H9 (cell line): Measurements from ENCODE around the gene YAP1. TPM values are rescaled to one million over a fixed set of nuclear protein-coding genes. Genes with fewer than 3 reads are reported as not detected.

Source experiments
- DNase-seq: peaks from one replicate; pipeline ENCODE4 v3.0.0-alpha.2; 2017
- H2AFZ ChIP-seq: one replicate; pipeline ENCODE4 v1.6.1; 2013; ENCODE audit warnings: mild to moderate bottlenecking, low read length, control low read depth, moderate library complexity
- H2AK5ac ChIP-seq: 2 replicates; pipeline ENCODE4 v1.6.1; 2013; ENCODE audit warnings: low read length, control low read depth, mixed read lengths; ENCODE audit not compliant: insufficient read length
- H2BK120ac ChIP-seq: one replicate; pipeline ENCODE4 v1.6.1; 2013; ENCODE audit warnings: low read depth, mild to moderate bottlenecking, low read length, control low read depth, inconsistent platforms; ENCODE audit not compliant: poor library complexity, severe bottlenecking
- H2BK12ac ChIP-seq: 2 replicates; pipeline ENCODE4 v1.6.1; 2013; ENCODE audit warnings: low read length, control low read depth, mixed read lengths, low read depth; ENCODE audit not compliant: insufficient read length
- H2BK15ac ChIP-seq: 2 replicates; pipeline ENCODE4 v1.6.1; 2013; ENCODE audit warnings: low read depth, low read length, control low read depth
- H2BK20ac ChIP-seq: one replicate; pipeline ENCODE4 v1.6.1; 2013; ENCODE audit warnings: low read depth, mild to moderate bottlenecking, low read length, control low read depth, inconsistent platforms; ENCODE audit not compliant: poor library complexity, severe bottlenecking
- H2BK5ac ChIP-seq: 2 replicates; pipeline ENCODE4 v1.6.1; 2013; ENCODE audit warnings: low read length, control low read depth, mixed read lengths; ENCODE audit not compliant: insufficient read length
- H3K14ac ChIP-seq: 2 replicates; pipeline ENCODE4 v1.6.1; 2013; ENCODE audit warnings: low read length, control low read depth; ENCODE audit not compliant: insufficient read depth
- H3K18ac ChIP-seq: 2 replicates; pipeline ENCODE4 v1.6.1; 2013; ENCODE audit warnings: low read depth, mild to moderate bottlenecking, mixed read lengths, low read length, control low read depth; ENCODE audit not compliant: insufficient read length
- H3K23ac ChIP-seq: 2 replicates; pipeline ENCODE4 v1.6.1; 2013; ENCODE audit warnings: low read length, control low read depth, mixed read lengths, low read depth; ENCODE audit not compliant: insufficient read length
- H3K23me2 ChIP-seq: 2 replicates; pipeline ENCODE4 v1.6.1; 2013; ENCODE audit warnings: low read depth, mild to moderate bottlenecking, mixed read lengths, low read length, control low read depth; ENCODE audit not compliant: insufficient read length, poor library complexity, severe bottlenecking
- H3K27ac ChIP-seq: 2 replicates; pipeline ENCODE4 v1.5.1; 2013; ENCODE audit warnings: low read length, control low read depth, mixed read lengths, low read depth; ENCODE audit not compliant: insufficient read length
- H3K27me3 ChIP-seq: 2 replicates; pipeline ENCODE4 v1.6.1; 2013; ENCODE audit warnings: low read length, control low read depth, inconsistent platforms; ENCODE audit not compliant: insufficient read depth
- H3K4ac ChIP-seq: 2 replicates; pipeline ENCODE4 v1.6.1; 2013; ENCODE audit warnings: low read depth, mild to moderate bottlenecking, control low read depth, inconsistent platforms, low read length, moderate library complexity
- H3K4me1 ChIP-seq: 2 replicates; pipeline ENCODE4 v1.6.1; 2013; ENCODE audit warnings: low read length, control low read depth, inconsistent platforms; ENCODE audit not compliant: insufficient read depth
- H3K4me2 ChIP-seq: 2 replicates; pipeline ENCODE4 v1.6.1; 2013; ENCODE audit warnings: low read length, control low read depth, mixed read lengths; ENCODE audit not compliant: insufficient read length, insufficient read depth
- H3K56ac ChIP-seq: 2 replicates; pipeline ENCODE4 v1.6.1; 2013; ENCODE audit warnings: low read depth, mild to moderate bottlenecking, mixed read lengths, low read length, control low read depth; ENCODE audit not compliant: insufficient read length
- H3K79me1 ChIP-seq: 2 replicates; pipeline ENCODE4 v1.6.1; 2013; ENCODE audit warnings: low read depth, mild to moderate bottlenecking, moderate library complexity, low read length, control low read depth, inconsistent platforms; ENCODE audit not compliant: insufficient read depth, poor library complexity, severe bottlenecking
- H3K79me2 ChIP-seq: 2 replicates; pipeline ENCODE4 v1.6.1; 2013; ENCODE audit warnings: low read length, control low read depth, inconsistent platforms; ENCODE audit not compliant: insufficient read depth
- H3K9ac ChIP-seq: 2 replicates; pipeline ENCODE4 v1.6.1; 2013; ENCODE audit warnings: low read length, control low read depth, mixed read lengths; ENCODE audit not compliant: insufficient read length; ENCODE audit errors: extremely low read depth
- H3K9me3 ChIP-seq: one replicate; pipeline ENCODE4 v1.6.1; 2013; ENCODE audit warnings: low read depth, low read length, inconsistent platforms; ENCODE audit not compliant: control insufficient read depth
- H3T11ph ChIP-seq: one replicate; pipeline ENCODE4 v1.6.1; 2013; ENCODE audit warnings: mild to moderate bottlenecking, low read length, control low read depth, inconsistent platforms
- H4K20me1 ChIP-seq: one replicate; pipeline ENCODE4 v1.6.1; 2013; ENCODE audit not compliant: control insufficient read depth, insufficient read length, insufficient read depth
- H4K5ac ChIP-seq: 2 replicates; pipeline ENCODE4 v1.6.1; 2013; ENCODE audit warnings: low read depth, mild to moderate bottlenecking, mixed read lengths, low read length, control low read depth; ENCODE audit not compliant: insufficient read length
- H4K8ac ChIP-seq: replicated peaks from 2 replicates; pipeline ENCODE4 v1.6.1; 2013; ENCODE audit warnings: low read length, control low read depth, mixed read lengths, low read depth; ENCODE audit not compliant: insufficient read length
- H4K91ac ChIP-seq: 2 replicates; pipeline ENCODE4 v1.6.1; 2013; ENCODE audit warnings: low read depth, mild to moderate bottlenecking, moderate library complexity, mixed read lengths, low read length, control low read depth; ENCODE audit not compliant: insufficient read length
- H3K27ac Mint-ChIP-seq, 3 experiments: 2 replicates in 2 of 3; 3 replicates in 1 of 3; pipeline ENCODE4 v1.8.0; 2020 to 2021; ENCODE audit warnings: mixed read lengths in 3 of 3, mild to moderate bottlenecking in 1 of 3, moderate library complexity in 1 of 3
- H3K27me3 Mint-ChIP-seq: 2 replicates; pipeline ENCODE4 v1.8.0; 2021; ENCODE audit warnings: low read depth, mild to moderate bottlenecking, moderate library complexity, mixed read lengths
- H3K36me3 Mint-ChIP-seq, 3 experiments: 2 replicates in 2 of 3; 3 replicates in 1 of 3; pipeline ENCODE4 v1.8.0; 2020 to 2021; ENCODE audit warnings: low read depth in 3 of 3, mixed read lengths in 3 of 3; ENCODE audit not compliant: insufficient read depth in 1 of 3
- H3K4me1 Mint-ChIP-seq, 2 experiments: 2 replicates each; pipeline ENCODE4 v1.8.0; 2020; ENCODE audit warnings: mixed read lengths in 2 of 2
- H3K4me3 Mint-ChIP-seq, 2 experiments: 2 replicates in 1 of 2; 3 replicates in 1 of 2; pipeline ENCODE4 v1.8.0; 2020 to 2021; ENCODE audit warnings: mild to moderate bottlenecking in 2 of 2, mixed read lengths in 2 of 2, moderate library complexity in 1 of 2
- H3K9me3 Mint-ChIP-seq, 2 experiments: 2 replicates in 1 of 2; 3 replicates in 1 of 2; pipeline ENCODE4 v1.8.0; 2020; ENCODE audit warnings: mild to moderate bottlenecking in 2 of 2, mixed read lengths in 2 of 2, moderate library complexity in 1 of 2
- CTCF ChIP-seq: fragments of 200-600 bp; sonication (generic); conservative IDR thresholded peaks from 3 replicates; pipeline ENCODE4 v1.8.0; 2021; ENCODE audit warnings: antibody characterized with exemption, mild to moderate bottlenecking
- WGBS: extraction: QIAGEN DNeasy Blood & Tissue Kit; methylation state at CpG from one replicate; pipeline ENCODE4 v1.1.7; 2013; ENCODE audit warnings: missing lambda C conversion rate, low lambda C conversion rate, mixed read lengths; ENCODE audit not compliant: insufficient read length; ENCODE audit errors: extremely low coverage; 5-methylcytosine and 5-hydroxymethylcytosine counted together
- total RNA-seq: library from RNA; stranded (reverse); gene quantifications from 2 replicates; pipeline ENCODE4 v1.2.1, GENCODE V29; 2021

The YAP1 gene
- total RNA-seq, 1 experiment from 2014 or later = 124 TPM

- no peak for TF ChIP-seq CTCF
- H2BK5ac ChIP-seq = no peak overlapping the region
- H3K27ac ChIP-seq = no peak overlapping the region
- no peaks in the 10 kb centered on the region for H3K79me2 ChIP-seq
- no peak overlapping the region for H3K56ac ChIP-seq
- no peaks in the 10 kb centered on the region for H3K23me2 ChIP-seq
- no peak overlapping the region for H2BK120ac ChIP-seq
- H3K79me1 ChIP-seq = no peaks in the 10 kb centered on the region
- no peaks in the 10 kb centered on the region for H3K9me3 ChIP-seq
- Mint-ChIP-seq H3K4me3 (no peak overlapping the region), H3K4me1 (peaks cover 24 to 26% of the 10 kb centered on the region in 2 experiments), H3K9me3 (peaks cover 3 to 5% of the 10 kb centered on the region in 2 experiments; a peak in 1 of 5 replicates), H3K27ac (no peak overlapping the region), H3K36me3 (peaks cover 0 to 10% (median 0%) of the 10 kb centered on the region in 3 experiments; a peak in 2 of 7 replicates), H3K27me3 (peaks cover 1% of the 10 kb centered on the region; the same call in 1 of the 2 replicates)
- no peaks in the 10 kb centered on the region for H4K20me1 ChIP-seq
- no peak overlapping the region for H4K91ac ChIP-seq
- no peak overlapping the region for H3T11ph ChIP-seq
- H3K14ac ChIP-seq = no peak overlapping the region
- DNase-seq = no peak
- H3K18ac ChIP-seq = no peak overlapping the region
- H2AK5ac ChIP-seq = no peak overlapping the region
- no peak overlapping the region for H4K8ac ChIP-seq
- no peak overlapping the region for H2BK15ac ChIP-seq
- H3K9ac ChIP-seq = no peak overlapping the region
- H3K4me1 ChIP-seq = peaks cover 3% of the 10 kb centered on the region; the same call in 1 of the 2 replicates
- H3K4ac ChIP-seq = no peak overlapping the region
- no peak overlapping the region for H2BK20ac ChIP-seq
- H2BK12ac ChIP-seq = no peak overlapping the region
- H3K27me3 ChIP-seq = no peaks in the 10 kb centered on the region
- no peak overlapping the region for H2AFZ ChIP-seq
- H3K23ac ChIP-seq = no peak overlapping the region
- WGBS = no CpG with 5 or more reads among the region's 3 CpGs
- H4K5ac ChIP-seq = no peak overlapping the region
- no peak overlapping the region for H3K4me2 ChIP-seq
Measured at GRCh38 chr11:102274628-102275027, 164.4 kb downstream of the YAP1 start.
